Measurements from ENCODE around the gene FSTL1.

FSTL1 gene

GRCh38 chr3:120370463-120370862 is 80.3 kb downstream of the FSTL1 start:
- Histone ChIP-seq H3K27ac (no peak overlapping the region), H3K4me3 (no peak overlapping the region), H3K9ac (no peak overlapping the region), H3K27me3 (no peaks in the 10 kb centered on the region), H3K4me2 (no peak overlapping the region), H3K4me1 (no peaks in the 10 kb centered on the region), H4K20me1 (no peaks in the 10 kb centered on the region), H3K36me3 (no peaks in the 10 kb centered on the region), H3K9me3 (replicated peaks in 1 of 11) (no peaks in the 10 kb centered on the region)
- no peak for TF ChIP-seq Cebpa-rat (IDR thresholded peaks at IDR 0.05)

GRCh38 chr3:120369037-120369467 is 81.7 kb downstream of the FSTL1 start:
- Histone ChIP-seq H4K20me1 (no peaks in the 10 kb centered on the region), H3K9ac (no peak overlapping the region), H3K4me3 (no peak overlapping the region), H3K9me3 (replicated peaks in 1 of 11) (no peaks in the 10 kb centered on the region), H3K27ac (no peak overlapping the region), H3K4me1 (no peaks in the 10 kb centered on the region), H3K36me3 (no peaks in the 10 kb centered on the region), H3K27me3 (no peaks in the 10 kb centered on the region), H3K4me2 (no peak overlapping the region)
- TF ChIP-seq Cebpa-rat (IDR thresholded peaks at IDR 0.05): no peak

- Histone ChIP-seq H3K27ac (no peak overlapping the region), H3K9ac (no peak overlapping the region), H3K27me3 (no peaks in the 10 kb centered on the region), H3K36me3 (no peaks in the 10 kb centered on the region), H3K9me3 (replicated peaks in 1 of 11) (no peaks in the 10 kb centered on the region), H3K4me1 (no peaks in the 10 kb centered on the region), H4K20me1 (no peaks in the 10 kb centered on the region), H3K4me3 (no peak overlapping the region), H3K4me2 (no peak overlapping the region)
- no peak for TF ChIP-seq Cebpa-rat (IDR thresholded peaks at IDR 0.05)
Observed at GRCh38 chr3:120368172-120368571, 82.6 kb downstream of the FSTL1 start.

- Histone ChIP-seq H3K4me2 (no peak overlapping the region), H3K4me1 (no peaks in the 10 kb centered on the region), H3K9me3 (replicated peaks in 1 of 11) (no peaks in the 10 kb centered on the region), H3K27me3 (no peaks in the 10 kb centered on the region), H3K4me3 (no peak overlapping the region), H4K20me1 (no peaks in the 10 kb centered on the region), H3K36me3 (no peaks in the 10 kb centered on the region), H3K9ac (no peak overlapping the region), H3K27ac (no peak overlapping the region)
- no peak for TF ChIP-seq Cebpa-rat (IDR thresholded peaks at IDR 0.05)
Observed at GRCh38 chr3:120364821-120365220, 86.0 kb downstream of the FSTL1 start.

- Histone ChIP-seq H3K9ac (no peak overlapping the region), H3K4me1 (no peaks in the 10 kb centered on the region), H3K36me3 (no peaks in the 10 kb centered on the region), H3K9me3 (replicated peaks in 1 of 11) (no peaks in the 10 kb centered on the region), H3K4me2 (no peak overlapping the region), H3K27me3 (no peaks in the 10 kb centered on the region), H4K20me1 (no peaks in the 10 kb centered on the region), H3K27ac (no peak overlapping the region), H3K4me3 (no peak overlapping the region)
- no peak for TF ChIP-seq Cebpa-rat (IDR thresholded peaks at IDR 0.05)
Observed at GRCh38 chr3:120364101-120364500, 86.7 kb downstream of the FSTL1 start.

- Histone ChIP-seq H3K4me1 (no peaks in the 10 kb centered on the region), H3K27ac (no peak overlapping the region), H3K4me3 (no peak overlapping the region), H3K27me3 (no peaks in the 10 kb centered on the region), H3K9me3 (replicated peaks in 1 of 11) (no peaks in the 10 kb centered on the region), H4K20me1 (no peaks in the 10 kb centered on the region), H3K4me2 (no peak overlapping the region), H3K36me3 (no peaks in the 10 kb centered on the region), H3K9ac (no peak overlapping the region)
- no peak for TF ChIP-seq Cebpa-rat (IDR thresholded peaks at IDR 0.05)
Observed at GRCh38 chr3:120357807-120358206, 93.0 kb downstream of the FSTL1 start.

- H3K36me3 ChIP-seq: no peaks in the 10 kb centered on the region
- no peak overlapping the region for H3K27ac ChIP-seq
- H3K4me1 ChIP-seq: peaks cover 2 to 6% (median 4%) of the 10 kb centered on the region in 10 experiments; a peak in 12 of 20 replicates
- no peaks in the 10 kb centered on the region for H3K27me3 ChIP-seq
- no peak overlapping the region for H3K4me3 ChIP-seq
- H3K9ac ChIP-seq: no peak overlapping the region
- H3K4me2 ChIP-seq: no peak overlapping the region
- no peaks in the 10 kb centered on the region for H4K20me1 ChIP-seq
- TF ChIP-seq Cebpa-rat (IDR thresholded peaks at IDR 0.05): no peak
- no peaks in the 10 kb centered on the region for H3K9me3 ChIP-seq (replicated peaks in 1 of 11)
Observed at GRCh38 chr3:120355486-120355885, 95.3 kb downstream of the FSTL1 start.

- Histone ChIP-seq H3K27ac (no peak overlapping the region), H3K4me1 (peaks cover 8 to 13% (median 11%) of the 10 kb centered on the region in 10 experiments; a peak in 14 of 20 replicates), H4K20me1 (peaks cover 0 to 6% (median under 1%) of the 10 kb centered on the region in 11 experiments; a peak in 6 of 22 replicates), H3K9ac (no peak overlapping the region), H3K27me3 (no peaks in the 10 kb centered on the region), H3K36me3 (no peaks in the 10 kb centered on the region), H3K9me3 (replicated peaks in 1 of 11) (no peaks in the 10 kb centered on the region), H3K4me3 (no peak overlapping the region), H3K4me2 (no peak overlapping the region)
- 0 out of 22 replicates have a peak, but pooled peaks of 1 of the 11 experiments have one; percentile 43 for TF ChIP-seq Cebpa-rat (IDR thresholded peaks at IDR 0.05)
Observed at GRCh38 chr3:120353463-120353862, 97.3 kb downstream of the FSTL1 start.

- no peak overlapping the region for H3K27ac ChIP-seq
- peaks cover 18 to 22% (median 20%) of the 10 kb centered on the region in 10 experiments for H3K4me1 ChIP-seq
- peaks cover 0 to 5% (median under 1%) of the 10 kb centered on the region in 11 experiments; a peak in 13 of 22 replicates for H3K36me3 ChIP-seq
- no peak overlapping the region for H3K4me2 ChIP-seq
- no peak overlapping the region for H3K9ac ChIP-seq
- H3K27me3 ChIP-seq: no peaks in the 10 kb centered on the region
- no peak for TF ChIP-seq Cebpa-rat (IDR thresholded peaks at IDR 0.05)
- H4K20me1 ChIP-seq: peaks cover 8 to 21% (median 15%) of the 10 kb centered on the region in 11 experiments; a peak in 16 of 22 replicates
- no peaks in the 10 kb centered on the region for H3K9me3 ChIP-seq (replicated peaks in 1 of 11)
- no peak overlapping the region for H3K4me3 ChIP-seq
Observed at GRCh38 chr3:120352017-120352416, 98.8 kb downstream of the FSTL1 start.

- H3K9ac ChIP-seq: peak overlapping the region in 6 of 11 experiments; percentile 89 to 95 (median 92); a peak in 9 of 22 replicates
- H3K36me3 ChIP-seq: peaks cover 7 to 21% (median 16%) of the 10 kb centered on the region in 11 experiments; a peak in 21 of 22 replicates
- H3K9me3 ChIP-seq (replicated peaks in 1 of 11): no peaks in the 10 kb centered on the region; a peak in 3 of 22 replicates
- H3K27ac ChIP-seq: peak overlapping the region in 4 of 11 experiments; percentile 88 to 92 (median 92); a peak in 6 of 22 replicates
- no peak for TF ChIP-seq Cebpa-rat (IDR thresholded peaks at IDR 0.05)
- peak overlapping the region in 5 of 10 experiments; percentile 85 to 94 (median 91); a peak in 6 of 20 replicates for H3K4me3 ChIP-seq
- peaks cover 24 to 37% (median 35%) of the 10 kb centered on the region in 10 experiments for H3K4me1 ChIP-seq
- peak overlapping the region; percentile 45 to 96 (median 85); a peak in 21 of 22 replicates for H3K4me2 ChIP-seq
- no peaks in the 10 kb centered on the region for H3K27me3 ChIP-seq
- peaks cover 19 to 36% (median 30%) of the 10 kb centered on the region in 11 experiments; a peak in 17 of 22 replicates for H4K20me1 ChIP-seq
Observed at GRCh38 chr3:120350401-120350941, 100.3 kb downstream of the FSTL1 start.

Data from BLaER1 treated with 17β-estradiol and CSF1 and Interleukin-3, amounts not matched to agents 10 nM and 100 nM (cell line).